AG10803 (cell line): ENCODE results near the gene PLBD2.

Experiments
- DNase-seq: peaks from one replicate; pipeline ENCODE4 v3.0.0; 2010; ENCODE audit warnings: low read depth
- H3K4me3 ChIP-seq: 2 replicates; pipeline ENCODE4 v1.5.1; 2011; ENCODE audit warnings: mild to moderate bottlenecking, low read length, control low read depth
- TF ChIP-seq, protein P1 (sequence below): conservative IDR thresholded peaks from 2 replicates; pipeline ENCODE4 v1.5.1; 2011; ENCODE audit warnings: mild to moderate bottlenecking, low read length, control low read depth, inconsistent platforms

The PLBD2 gene

DNA sequence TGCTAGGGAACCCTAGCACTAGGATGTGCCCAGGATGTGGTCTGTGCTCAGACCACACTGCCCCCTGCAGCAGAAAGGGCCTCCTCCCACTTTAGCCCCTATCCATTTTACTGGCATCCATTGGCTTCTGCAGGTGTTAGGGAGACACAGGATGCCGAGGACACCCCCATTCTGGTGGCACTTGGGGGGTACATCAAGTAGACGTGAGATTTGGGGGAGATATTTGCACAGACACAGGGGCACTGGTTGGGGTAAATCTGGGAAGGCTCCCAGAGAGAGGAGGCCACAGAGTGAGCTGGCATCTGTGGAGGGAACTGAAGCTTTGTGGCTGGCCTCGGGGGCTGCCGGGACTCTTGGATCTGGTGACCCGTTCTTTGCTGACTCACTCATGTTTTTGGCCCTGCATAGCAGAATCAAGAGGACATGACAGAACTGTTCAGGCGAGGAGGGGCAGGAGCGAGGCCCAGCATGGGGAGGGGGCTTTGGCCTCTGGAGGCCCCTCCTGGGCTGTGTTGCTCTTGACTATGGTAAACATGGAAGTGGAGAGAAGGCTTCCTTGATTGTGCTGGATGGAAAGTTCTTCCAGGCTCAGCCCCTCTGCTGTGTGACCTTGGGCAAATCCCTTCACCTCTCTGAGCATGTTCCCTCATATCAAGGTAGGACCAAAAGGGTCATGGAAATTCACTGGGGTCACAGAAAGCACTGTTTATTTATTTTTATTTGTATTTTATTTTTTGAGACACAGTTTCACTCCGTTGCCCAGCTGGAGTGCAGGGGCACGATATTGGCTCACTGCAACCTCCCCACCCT is 1.8 kb downstream of the PLBD2 start:
- H3K4me3 ChIP-seq = peak overlapping the region; percentile 88
- peak; percentile 21 for DNase-seq
- TF ChIP-seq, protein P1, sequence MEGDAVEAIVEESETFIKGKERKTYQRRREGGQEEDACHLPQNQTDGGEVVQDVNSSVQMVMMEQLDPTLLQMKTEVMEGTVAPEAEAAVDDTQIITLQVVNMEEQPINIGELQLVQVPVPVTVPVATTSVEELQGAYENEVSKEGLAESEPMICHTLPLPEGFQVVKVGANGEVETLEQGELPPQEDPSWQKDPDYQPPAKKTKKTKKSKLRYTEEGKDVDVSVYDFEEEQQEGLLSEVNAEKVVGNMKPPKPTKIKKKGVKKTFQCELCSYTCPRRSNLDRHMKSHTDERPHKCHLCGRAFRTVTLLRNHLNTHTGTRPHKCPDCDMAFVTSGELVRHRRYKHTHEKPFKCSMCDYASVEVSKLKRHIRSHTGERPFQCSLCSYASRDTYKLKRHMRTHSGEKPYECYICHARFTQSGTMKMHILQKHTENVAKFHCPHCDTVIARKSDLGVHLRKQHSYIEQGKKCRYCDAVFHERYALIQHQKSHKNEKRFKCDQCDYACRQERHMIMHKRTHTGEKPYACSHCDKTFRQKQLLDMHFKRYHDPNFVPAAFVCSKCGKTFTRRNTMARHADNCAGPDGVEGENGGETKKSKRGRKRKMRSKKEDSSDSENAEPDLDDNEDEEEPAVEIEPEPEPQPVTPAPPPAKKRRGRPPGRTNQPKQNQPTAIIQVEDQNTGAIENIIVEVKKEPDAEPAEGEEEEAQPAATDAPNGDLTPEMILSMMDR = peak; percentile 14; the same call in 1 of the 2 replicates

DNA sequence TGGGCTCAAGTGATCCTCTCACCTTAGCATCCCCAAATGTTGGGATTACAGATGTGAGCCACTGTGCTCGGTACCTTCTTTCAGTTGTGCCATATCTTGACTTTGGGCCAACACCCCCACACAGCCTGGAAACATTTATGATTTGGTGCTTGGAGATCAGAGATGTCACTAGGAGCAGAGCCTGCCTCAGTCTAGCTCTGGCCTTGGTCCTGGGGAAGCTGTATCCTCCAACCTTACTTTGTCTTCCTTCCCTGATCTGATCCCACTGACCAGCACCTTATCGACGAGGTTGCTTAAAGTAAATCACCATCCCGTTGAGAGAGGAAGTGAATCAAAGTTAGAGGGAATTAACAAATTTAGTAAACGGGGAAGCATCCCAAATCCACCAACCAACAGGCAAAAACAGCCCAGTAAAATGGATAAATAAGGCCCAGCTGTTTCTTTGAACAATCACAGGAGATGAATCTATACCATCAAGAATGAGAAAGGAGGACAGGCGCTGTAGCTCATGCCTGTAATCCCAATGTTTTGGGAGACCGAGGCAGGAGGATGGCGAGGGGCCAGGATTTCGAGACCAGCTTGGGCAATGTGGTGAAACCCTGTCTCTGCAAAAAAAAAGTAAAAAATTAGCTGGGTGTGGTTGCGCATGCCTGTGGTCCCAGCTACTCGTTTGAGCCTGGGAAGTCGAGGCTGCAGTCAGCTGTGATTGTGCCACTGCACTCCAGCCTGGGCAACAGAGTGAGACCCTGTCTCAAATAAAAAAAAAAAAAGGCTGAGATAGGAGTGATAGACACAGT is 3.4 kb downstream of the PLBD2 start:
- DNase-seq = peak; percentile 79
- H3K4me3 ChIP-seq = no peak overlapping the region
- TF ChIP-seq, protein P1 = no peak

DNA sequence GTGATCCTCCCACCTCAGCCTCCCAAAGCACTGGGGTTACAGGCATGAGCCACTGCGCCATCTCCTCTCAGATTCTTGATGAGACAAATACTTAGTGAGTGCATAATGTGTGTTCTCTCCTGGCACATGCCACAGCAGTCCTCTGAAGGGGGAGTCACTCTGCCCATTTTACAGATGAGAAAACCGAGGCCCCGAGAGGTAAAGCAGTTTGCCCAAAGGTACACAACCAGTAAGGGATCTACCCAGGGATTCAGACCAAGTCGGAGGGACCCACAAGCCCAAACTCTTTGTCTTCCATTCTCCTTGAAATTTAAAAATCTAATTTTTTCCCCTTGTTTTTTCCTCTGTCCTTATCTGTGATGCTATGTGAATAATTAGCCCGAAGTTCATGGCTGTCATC is 6.3 kb downstream of the PLBD2 start:
- no peak for DNase-seq
- TF ChIP-seq, protein P1 = no peak
- H3K4me3 ChIP-seq = no peak overlapping the region

DNA sequence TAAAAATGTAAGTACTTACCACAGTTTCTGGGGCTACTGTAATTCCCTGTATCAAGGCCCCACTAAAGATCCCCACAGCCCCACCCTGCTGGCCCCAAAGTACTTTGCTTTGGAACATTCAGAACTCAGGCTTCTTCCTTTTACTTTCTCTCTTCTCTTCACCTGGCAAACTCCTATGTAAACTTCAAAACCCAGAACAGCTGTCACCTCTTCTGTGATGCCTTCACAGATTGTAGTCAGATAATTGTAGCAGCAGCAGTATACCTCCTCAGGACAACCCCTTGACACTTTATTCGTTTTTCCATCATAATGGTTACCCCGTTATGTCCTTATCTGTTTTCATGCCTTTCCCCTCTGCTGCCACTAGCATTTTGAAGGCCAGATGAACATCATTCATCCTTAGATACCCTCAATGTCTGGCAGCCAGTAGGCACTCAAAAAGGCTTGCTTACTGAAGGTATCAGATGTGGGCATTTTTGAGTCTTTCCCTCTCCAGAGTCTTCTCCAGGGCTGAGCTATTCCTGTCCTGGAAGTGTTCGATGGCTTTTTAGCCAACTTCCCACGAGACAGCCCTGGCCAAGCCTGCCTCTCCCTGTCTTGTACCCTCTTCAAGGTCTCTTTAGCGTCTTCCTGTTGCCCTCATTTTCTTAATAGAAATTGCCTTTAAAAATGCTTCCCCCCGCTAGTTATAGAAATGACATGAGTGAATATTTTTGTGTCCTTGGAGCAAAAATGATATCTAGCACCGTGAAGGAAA is 7.4 kb downstream of the PLBD2 start:
- DNase-seq = no peak
- no peak overlapping the region for H3K4me3 ChIP-seq
- TF ChIP-seq, protein P1 = no peak

DNA sequence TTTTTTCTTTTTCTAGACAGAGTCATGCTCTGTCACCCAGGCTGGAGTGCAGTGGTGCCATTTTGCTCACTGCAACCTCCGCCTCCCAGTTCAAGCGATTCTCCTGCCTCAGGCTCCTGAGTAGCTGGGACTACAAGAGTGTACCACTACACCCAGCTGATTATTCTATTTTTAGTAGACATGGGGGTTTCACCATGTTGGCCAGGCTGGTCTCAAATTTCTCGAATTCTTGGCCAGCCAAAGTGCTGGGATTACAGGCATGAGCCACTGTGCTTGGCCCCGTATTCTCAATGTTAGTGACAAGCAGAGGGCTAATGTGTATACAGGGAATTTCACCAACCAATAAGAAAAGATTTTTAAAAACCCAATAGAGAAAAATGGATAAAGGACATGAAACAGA is 8.4 kb downstream of the PLBD2 start:
- DNase-seq = peak; percentile 24
- no peak overlapping the region for H3K4me3 ChIP-seq
- TF ChIP-seq, protein P1 = no peak

DNA sequence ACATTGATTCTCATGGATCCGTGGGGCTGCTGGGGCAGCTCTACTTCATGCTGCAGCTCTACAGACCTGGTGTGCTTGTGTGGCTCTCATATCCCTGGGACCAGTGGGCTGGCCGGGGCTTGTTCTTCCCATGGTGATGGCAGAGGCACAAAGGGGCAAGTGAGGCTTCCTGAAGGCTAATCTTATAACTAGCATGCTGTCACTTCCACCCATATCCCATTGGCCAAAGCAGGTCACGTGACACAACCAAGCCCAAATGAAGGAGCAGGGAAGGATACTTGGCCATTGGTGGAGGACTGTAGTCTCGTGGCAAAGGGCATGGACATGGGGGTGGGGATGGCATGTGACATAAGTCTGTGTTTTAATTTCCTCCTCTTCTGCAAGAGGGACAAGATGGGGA is 9.9 kb downstream of the PLBD2 start:
- TF ChIP-seq, protein P1 = no peak
- DNase-seq = no peak

More for the DNA sequence above, 9.9 kb downstream of the PLBD2 start:
- no peak overlapping the region for H3K4me3 ChIP-seq
